Hematopoietic multipotent progenitor cell (in vitro differentiated cells): Measurements from ENCODE around the gene CACNA2D4. TPM values are rescaled to one million over a fixed set of nuclear protein-coding genes. Genes with fewer than 3 reads are reported as not detected.

Source experiments
- DNase-seq, 3 donors: peaks; one replicate each; pipeline ENCODE4 v3.0.0-alpha.2; 2011 to 2015; ENCODE audit warnings: low read depth in 2 of 3, low spot score in 2 of 3
- total RNA-seq: library from RNA; depleted of rRNA; stranded (reverse); fragments of >200 nt; gene quantifications from one replicate; pipeline ENCODE4 v1.2.3, GENCODE V29; 2012

The CACNA2D4 gene
- total RNA-seq, 1 donor, result 9.4 TPM

GRCh38 chr12:1760566-1761382 is 157.7 kb downstream of the CACNA2D4 start:
- no peak for DNase-seq

- no peak for DNase-seq
Measured at GRCh38 chr12:1758887-1759286, 159.6 kb downstream of the CACNA2D4 start.

- no peak for DNase-seq
Measured at GRCh38 chr12:1758376-1758775, 160.1 kb downstream of the CACNA2D4 start.

- DNase-seq, result no peak
Measured at GRCh38 chr12:1750300-1750699, 168.2 kb downstream of the CACNA2D4 start.

- no peak for DNase-seq
Measured at GRCh38 chr12:1749019-1749418, 169.4 kb downstream of the CACNA2D4 start.

- peak in 1 of 3 donors; percentile 9 for DNase-seq
Measured at GRCh38 chr12:1747609-1748008, 170.8 kb downstream of the CACNA2D4 start.

GRCh38 chr12:1744932-1745331 is 173.5 kb downstream of the CACNA2D4 start:
- no peak for DNase-seq

Other genes starting within 250 kb of the CACNA2D4 start
- gene ADIPOR2, start 227.6 kb downstream of the CACNA2D4 start, total RNA-seq, result 20.2 TPM
- gene LRTM2, start 98.1 kb downstream of the CACNA2D4 start, total RNA-seq, result under 0.01 TPM
- 10.0 TPM for gene DCP1B, start 85.8 kb upstream of the CACNA2D4 start, total RNA-seq
- gene CACNA1C, start 134.3 kb upstream of the CACNA2D4 start, total RNA-seq, result 0.54 TPM